Stimulated activated CD8-positive, alpha-beta memory T cell treated with anti-CD3 and anti-CD28 coated beads, Interleukin-2, amount 100 ng/mL, for 48 hours (primary cell): ENCODE results near the gene CYP51A1.
"Not testable (repeated sequence)": the region's sequence is repeated elsewhere in the genome, so short reads cannot be mapped to it uniquely, and the experiment has no call there.

Experiments used
- DNase-seq, 2 donors: peaks; one replicate each; pipeline ENCODE4 v3.0.0-alpha.2; 2020; ENCODE audit warnings: low read depth in 2 of 2

Gene CYP51A1

DNA sequence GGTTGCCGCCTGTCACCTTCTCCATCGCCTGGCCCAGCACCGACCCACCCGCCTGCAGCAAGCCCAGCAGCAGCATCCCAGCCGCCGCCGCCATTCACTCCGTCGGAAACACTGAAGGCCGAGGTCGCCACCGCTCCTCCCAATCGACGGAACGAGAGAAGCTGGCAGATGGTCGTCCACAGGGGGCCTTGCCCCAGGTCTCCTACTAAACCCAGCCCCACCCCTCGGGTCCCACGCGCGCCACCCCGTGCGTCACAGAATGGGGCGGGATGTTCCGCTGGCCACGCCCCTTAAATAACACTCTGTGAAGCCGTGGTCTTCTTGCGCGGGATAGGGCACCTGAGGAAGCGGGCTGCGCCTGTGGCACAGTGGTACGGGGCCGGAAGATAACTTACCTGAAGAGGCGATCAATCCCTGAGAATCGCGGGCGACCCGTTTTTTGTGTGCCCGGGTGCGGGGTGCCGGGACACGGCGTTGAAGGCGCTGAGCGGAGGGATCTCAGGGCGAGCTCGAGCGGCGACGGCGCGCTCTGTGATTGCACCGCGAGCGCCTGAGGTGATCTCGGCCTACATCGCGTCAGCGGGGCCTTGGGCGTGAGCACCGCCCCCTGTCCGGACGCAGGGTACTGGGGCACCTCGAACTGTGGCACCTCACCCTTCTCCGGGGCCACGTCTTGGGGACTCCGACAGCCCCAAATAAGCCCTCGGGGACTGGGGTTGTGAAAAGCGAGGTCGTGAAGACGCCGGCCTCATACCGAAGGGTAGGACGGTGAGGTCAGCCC, at the start of gene CYP51A1:
TSS of gene CYP51A1 (minus strand) at position 207 of the 781 bp plus-strand sequence. CDS start at position 94, 113 bp downstream.
- DNase-seq = peak; percentile 78 to 89

DNA sequence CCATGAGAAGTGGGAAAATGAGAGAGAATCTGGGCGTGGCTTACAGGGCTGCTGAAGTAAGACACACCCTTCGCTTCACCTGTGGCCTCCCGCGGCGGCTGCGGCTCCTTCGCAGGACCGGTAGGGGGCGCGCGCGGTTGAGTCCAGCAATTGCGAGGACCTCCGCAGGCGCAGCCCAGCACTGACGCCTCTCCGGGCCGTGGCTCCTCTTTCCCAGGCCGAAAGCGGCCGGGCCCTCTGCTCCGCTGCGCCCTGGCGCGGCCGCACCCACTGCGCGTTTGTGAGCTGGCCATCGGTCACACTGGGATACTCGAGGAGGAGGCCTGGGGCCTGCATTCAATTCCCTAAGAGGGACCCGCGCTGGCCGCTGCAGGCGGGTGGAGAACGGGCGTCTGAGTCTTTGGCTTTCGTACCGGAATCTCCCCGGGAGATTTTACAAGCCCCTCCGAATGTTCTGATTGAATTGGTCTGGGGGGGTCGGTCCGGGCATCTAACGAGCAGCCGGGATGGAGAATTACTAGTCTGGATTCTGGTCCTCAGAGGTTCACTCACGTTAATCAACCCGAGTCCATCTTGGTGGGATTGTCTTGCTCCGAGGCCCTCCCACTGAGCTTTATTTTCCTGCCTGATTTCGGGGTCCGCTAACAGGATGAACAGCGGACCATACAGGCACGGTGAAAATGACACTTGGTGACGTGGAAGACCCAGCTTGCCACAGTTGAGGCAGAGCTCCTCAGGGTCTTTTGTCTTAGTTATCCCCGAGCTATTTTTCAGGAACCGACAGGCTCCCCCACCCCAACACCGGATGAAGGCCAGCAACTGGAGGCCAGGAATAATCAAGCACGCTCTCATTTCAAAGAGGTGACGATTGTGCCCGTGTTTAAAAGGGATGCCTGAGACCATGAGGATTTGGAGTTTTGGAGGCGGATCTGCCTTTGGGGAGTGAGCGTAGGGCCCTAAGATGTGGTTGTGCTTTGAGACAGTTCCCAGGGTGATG, 44.9 kb upstream of the CYP51A1 start, which contains the start of gene LRRD1:
TSS of gene LRRD1 (minus strand) at position 215 of the 997 bp plus-strand sequence. CDS start 13,940 bp downstream, outside the sequence.
- peak; percentile 84 to 89 for DNase-seq

DNA sequence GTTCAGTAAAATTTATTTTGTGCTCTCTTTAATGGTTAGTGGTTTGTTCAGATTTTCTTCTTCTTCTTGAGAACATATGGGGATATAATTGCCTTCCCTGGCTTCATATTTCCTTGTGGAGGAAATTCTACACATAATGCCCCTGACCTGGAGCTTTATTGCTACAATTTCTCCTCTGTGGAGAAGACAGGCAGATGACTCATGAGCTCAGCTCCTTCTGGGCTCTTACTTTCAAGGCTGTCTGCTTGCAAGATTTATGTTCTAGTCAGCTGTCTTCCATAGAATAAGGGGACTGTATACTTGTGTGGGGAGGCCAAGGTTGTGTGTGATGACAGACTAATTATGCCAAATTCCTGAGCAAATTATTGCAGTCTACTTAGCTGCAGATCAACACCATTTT, 43.1 kb upstream of the CYP51A1 start:
- no peak for DNase-seq

DNA sequence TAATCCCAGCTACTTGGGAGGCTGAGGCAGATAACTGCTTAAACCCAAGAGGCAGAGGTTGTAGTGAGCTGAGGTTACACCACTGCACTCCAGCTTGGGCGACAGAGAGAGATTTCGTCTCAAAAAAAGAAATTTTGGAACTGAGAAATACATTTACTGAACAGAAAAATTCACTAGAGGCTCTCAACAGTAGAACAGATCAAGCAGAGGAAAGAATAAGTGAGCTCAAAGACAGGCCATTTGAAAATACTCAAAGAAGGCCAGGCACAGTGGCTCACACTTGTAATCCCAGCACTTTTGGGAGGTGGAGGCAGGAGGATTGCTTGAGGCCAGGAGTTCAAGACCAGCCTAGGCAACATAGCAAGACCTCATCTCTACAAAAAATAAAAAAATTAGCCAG, 35.3 kb upstream of the CYP51A1 start:
- not testable (repeated sequence) for DNase-seq

DNA sequence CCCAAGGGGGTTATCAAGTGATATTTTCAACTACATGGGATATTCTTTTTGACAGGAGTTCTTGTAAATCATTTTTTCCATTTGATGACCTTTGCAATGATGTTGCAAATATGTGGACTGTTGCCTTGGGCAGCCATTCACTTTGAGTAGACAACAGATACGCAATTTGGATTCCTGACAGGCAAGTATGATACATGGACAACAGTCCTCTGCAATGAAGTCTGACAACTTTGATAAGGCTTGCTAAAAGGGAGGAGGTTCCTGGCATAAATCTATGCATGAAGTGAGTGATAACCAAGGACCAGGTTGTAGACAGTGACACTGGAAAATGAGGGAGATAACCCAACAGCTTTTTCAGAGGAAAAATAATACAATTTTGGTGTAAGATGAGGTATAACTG, 27.0 kb upstream of the CYP51A1 start:
- DNase-seq = no peak

DNA sequence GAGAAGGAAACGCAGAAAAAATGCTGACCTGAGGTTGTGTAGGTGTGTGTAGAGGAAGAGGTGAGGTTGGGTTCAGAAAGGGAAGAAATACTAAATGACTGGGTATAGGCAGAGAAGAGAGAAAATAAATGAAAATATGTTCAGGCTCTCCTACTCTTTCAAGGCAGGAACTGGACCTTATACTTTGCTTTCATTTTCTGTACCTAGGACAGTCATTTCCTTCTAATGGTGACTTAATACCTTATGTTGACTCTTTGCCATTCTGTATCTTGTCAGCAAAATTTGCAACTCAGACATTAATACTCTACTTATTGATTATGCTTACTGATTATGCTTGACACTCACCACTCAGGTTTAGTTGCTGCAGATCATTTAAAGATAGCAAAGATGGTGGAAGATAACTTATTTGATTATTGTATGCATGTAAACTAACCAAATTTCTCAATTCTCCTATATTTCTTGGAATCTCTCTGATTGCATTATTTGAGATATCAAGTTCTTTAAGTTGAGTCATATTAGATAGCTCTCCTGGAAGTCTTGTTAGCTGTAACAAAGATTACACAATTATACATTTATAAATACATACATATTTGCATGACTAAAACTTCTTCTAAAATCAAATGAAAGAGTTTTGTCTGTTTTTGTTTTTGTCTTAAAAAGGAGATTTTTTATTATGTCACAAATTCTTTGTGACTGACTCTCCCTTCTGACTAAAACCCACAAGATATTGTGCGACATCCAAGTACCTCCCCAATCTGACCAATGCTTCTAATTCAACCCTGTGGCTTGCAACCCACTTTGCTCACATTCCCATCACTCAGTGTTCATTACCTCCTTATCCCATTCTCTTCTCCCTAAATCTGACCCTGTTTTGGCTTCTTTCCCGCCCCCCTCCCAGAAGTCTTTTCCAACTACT, 24.6 kb upstream of the CYP51A1 start:
- DNase-seq = no peak

DNA sequence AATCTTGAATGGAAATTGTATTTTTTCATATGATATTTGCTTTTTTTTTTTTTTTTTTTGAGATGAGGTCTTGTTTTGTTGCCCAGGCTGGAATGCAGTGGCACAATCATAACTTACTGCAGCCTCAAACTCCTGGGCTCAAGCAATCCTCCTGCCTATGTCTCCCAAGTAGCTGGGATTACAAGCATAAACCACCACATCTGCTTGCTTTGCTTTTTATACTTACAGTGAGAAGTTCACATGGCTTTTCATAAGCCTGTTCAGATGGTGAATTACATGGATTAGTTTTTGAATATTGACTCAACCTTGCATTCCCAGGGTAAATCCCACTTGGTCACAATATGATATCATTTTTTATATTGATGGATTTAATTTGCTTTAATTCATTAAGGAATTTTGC, 22.7 kb upstream of the CYP51A1 start:
- DNase-seq = no peak

DNA sequence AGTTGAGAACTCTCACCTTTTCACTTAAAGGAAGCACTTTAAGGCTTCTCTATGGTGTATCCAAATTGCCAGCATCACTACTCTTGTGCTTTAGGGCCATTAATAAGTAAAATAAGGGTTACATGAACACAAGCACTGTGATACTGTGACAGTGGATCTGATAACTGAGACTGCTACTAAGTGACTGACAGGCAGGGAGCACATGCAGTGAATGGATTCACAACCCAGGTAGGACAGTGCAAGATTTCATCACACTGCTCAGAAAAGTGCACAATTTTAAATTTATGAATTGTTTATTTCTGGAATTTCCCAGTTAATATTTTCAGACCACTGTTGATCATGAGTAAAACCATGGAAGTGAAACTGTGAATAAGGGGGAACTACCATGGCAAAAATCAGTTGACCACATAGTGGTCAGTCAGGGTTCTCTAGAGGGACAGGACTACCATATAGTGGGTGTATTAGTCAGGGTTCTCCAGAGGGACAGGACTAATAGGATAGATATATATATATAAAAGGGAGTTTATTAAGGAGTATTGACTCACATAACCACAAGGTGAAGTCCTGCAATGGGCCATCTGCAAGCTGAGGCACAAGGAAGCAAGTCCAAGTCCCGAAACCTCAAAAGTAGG, 20.9 kb upstream of the CYP51A1 start:
- DNase-seq = no peak

DNA sequence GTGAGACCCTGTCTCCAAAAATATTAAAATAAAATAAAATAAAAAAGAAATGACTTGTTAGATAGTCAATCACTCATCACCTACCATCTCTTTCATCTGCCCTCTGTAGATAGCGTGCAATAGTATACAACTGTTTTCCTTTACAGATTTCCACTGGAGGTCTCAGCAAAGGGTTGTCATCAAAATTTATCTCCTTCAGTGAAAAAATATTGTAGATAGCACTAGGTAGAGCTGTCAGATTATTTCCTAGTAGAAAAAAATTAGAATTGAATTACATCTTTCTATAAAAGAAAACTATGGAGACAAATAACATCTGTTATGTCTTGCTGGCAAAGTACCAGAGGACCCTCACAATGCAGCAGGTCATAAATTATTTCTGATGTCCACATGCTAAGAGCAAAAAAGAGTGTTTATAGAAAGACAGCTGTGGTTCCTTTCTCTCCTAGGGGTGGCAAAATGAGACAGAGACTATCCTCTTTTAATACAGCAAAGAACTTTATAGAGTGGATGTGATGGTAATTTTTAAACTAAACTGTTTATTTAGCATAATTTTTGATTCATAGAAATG, 16.3 kb upstream of the CYP51A1 start:
- no peak for DNase-seq

DNA sequence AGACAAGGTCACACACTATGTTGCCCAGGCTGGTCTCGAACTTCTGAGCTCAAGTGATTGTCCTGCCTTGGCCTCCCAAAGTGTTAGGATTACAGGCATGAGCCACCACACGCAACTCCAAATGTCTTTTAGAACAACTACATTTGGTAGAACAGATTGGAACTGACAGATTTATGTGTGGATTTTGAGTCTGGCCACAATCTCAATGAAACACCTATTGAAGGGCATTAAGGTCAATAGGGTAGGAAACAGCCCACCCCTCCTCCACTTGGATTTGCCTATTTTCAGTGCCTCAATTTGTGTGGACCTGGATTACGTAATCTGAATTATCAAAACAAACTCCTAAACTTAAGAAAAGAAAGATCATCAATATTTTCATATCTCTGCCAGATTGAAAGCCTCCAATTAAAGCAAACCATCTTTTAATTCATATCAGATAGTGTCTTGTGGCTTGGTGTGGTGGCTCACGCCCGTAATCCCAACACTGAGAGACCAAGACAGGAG, 15.5 kb upstream of the CYP51A1 start:
- no peak for DNase-seq

DNA sequence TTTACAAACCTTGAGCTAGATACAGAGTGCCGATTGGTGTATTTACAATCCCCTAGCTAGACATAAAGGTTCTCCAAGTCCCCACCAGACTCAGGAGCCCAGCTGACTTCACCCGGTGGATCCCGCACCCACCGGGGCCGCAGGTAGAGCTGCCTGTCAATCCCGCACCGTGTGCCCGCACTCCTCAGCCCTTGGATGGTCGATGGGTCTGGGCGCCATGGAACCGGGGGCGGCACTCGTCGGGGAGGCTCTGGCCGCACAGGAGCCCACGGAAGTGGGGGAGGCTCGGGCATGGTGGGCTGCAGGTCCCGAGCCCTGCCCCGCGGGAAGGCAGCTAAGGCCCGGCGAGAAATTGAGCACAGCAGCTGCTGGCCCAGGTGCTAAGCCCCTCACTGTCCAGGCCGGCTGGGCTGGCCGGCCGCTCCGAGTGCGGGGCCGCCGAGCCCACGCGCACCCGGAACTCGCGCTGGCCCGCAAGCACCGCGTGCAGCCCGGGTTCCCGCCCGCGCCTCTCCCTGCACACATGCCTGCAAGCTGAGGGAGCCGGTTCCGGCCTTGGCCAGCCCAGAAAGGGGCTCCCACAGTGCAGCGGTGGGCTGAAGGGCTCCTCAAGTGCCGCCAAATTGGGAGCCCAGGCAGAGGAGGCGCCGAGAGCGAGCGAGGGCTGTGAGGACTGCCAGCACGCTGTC, 9.1 kb upstream of the CYP51A1 start:
- not testable (repeated sequence) for DNase-seq

DNA sequence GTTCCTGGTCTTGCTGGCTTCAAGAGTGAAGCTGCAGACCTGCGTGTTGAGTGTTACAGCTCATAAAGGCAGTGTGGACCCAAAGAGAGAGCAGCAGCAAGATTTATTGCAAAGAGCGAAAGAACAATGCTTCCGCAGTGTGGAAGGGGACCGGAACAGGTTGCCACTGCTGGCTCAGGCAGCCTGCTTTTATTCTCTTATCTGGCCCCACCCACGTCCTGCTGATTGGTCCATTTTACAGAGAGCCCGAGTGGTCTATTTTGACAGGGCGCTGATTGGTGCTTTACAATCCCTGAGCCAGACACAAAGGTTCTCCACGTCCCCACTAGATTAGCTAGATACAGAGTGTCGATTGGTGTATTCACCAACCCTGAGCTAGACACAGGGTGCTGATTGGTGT, 8.5 kb upstream of the CYP51A1 start:
- DNase-seq = not testable (repeated sequence)

DNA sequence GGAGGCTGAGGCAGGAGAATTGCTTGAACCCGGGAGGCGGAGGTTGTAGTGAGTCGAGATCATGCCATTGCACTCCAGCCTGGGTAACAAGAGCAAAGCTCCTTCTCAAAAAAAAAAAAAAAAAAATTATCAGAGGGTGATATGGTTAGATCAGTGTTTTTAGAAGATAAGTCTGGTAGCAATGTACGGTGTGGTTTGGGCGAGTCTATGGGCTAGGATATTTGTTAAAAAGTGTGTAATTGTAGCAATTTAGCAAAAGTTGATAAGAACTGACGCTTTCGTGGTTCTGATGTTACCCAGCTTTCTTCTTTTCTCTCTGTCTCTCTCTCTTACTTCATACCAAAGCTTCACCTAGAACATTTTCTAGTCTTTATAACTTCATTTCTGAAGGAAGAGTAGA, 6.9 kb upstream of the CYP51A1 start:
- DNase-seq = no peak

DNA sequence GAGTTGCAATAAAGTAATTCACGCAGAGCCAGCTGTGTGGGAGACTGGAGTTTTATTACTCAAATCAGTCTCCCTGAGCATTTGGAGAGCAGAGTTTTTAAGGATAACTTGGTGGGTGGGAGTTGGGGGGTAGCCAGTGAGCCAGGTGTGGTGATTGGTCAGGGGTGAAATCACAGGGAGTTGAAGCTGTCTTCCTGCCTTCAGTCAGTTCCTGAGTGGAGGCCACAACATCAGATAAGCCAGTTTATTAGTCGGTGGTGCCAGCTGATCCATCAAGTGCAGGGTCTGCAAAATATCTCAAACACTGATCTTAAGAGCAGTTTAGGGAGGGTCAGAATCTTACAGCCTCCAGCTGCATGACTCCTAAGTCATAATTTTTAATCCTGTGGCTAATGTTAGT, 3.3 kb upstream of the CYP51A1 start:
- no peak for DNase-seq

DNA sequence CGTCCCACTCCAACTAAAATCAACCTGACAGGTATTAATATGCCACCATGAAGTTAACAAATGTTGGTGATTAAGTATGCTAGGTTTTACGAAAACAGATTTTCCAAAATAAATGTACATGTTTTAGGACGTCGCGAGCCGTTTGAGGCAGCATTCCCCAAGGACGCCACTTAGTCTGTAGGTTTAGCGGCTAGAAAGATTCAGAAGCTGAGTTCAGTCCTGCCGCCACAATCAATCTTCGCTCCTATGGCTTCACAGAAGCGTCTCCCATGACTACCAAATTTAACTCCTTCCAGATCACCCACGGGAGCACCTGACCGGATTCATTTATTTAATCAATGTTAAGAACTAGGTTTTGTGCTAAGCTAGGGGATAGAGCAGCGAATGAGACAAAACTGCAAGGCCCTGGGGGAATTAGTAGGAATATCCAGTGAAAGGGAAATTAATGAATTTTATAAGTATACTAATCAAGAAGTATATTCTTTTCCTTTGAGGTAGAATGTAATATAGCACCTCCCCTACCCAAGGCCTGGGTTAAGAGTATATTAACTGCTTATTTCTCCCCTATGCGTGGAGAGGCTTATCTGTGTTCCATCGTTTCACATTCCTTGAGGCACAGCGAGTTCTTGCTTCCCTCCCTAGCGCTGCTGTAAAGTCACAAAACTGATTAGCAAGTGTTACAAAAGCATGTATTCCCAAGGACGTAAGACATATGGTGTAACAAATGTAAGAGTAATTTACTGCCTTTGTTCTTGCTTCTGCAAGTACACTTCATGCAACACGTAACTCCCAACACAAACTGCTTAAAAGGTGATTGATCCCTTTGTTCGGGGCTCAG, 994 bp upstream of the CYP51A1 start:
- no peak for DNase-seq

DNA sequence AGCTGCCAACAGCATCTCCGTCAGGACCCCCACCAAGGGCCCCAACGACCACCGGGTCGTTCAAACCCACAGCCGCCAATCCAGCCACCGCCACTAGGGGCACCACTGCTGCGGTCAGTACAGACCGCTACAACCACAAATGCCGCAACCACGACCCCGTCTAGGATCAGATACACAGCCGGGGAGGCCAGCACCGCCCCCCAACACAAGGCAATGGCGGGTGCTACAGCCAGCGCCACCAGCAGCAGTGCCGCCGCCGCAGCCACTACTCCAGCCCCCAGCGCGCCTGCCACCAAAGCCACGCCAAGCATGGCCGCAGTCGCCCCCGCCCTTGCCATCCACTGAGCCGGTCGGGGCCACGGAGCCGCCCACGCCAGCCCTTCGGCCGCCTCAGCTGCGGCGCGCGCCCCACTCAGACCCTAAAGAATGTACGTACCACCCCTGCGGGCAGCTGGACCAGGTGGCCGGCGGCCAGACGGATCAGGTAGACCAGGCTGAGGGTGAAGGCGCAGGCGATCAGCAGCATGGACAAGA, 473 bp downstream of the CYP51A1 start:
- peak; percentile 40 to 46 for DNase-seq

DNA sequence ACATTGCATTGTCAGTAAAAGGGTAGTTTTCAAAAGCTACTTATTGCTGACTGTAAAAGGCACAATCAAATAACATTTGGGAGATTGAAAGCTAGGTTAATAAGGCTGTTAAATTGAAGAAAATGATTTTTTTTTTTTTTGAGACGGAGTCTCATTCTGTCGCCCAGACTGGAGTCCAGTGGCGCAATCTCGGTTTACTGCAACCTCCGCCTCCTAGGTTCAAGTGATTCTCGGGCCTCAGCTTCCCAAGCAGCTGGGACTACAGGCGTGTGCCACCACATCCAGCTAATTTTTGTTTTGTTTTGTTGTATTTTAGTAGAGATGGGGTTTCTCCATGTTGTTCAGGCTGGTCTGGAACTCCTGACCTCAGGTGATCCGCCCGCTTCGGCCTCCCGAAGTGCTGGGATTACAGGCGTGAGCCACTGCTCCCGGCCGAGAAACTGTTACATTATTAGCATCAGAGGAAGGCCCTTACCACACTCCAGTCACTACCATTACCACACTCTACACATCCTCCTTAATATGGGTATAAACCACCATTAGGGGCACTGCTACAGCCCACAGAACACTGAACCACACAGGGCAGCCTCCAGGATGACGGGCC, 1.0 kb downstream of the CYP51A1 start:
- DNase-seq = no peak

DNA sequence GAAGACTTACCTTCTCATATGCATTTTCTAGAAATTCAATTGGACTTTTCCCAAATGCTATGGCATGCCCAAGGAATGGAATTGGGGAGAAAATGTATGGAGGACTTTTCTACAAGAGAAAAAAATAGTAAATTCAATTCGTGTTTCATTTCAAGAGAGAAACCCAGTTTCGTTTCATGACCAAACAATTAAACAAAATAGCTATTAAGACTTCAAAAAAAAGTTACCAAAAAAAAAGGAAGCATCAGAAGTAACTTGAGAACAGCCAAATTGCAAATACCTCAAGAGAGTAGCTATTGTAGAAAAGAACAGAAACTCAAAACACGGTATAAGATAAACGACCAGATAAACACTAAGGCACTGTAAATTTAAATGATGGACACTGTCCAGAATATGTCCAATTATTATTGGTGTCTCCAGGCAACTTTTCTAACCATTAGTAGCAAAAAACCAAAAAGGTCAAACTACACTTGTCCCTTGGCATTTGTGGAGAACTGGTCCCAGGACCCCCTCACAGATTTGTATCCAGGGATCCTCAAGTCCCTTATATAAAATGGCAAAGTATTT, 2.4 kb downstream of the CYP51A1 start:
- DNase-seq = no peak
